Mesendoderm (in vitro differentiated cells): ENCODE results near the gene USP47.
A peak's percentile ranks its signal among the peaks of the same experiment; 100 is the strongest.

Source experiments
- DNase-seq: peaks from one replicate; pipeline ENCODE4 v3.0.0; 2013
- H2AK5ac ChIP-seq: 2 replicates; pipeline ENCODE4 v1.6.1; 2013; ENCODE audit warnings: low read length, inconsistent platforms
- H2BK120ac ChIP-seq: 2 replicates; pipeline ENCODE4 v1.6.1; 2013; ENCODE audit warnings: low read depth, mild to moderate bottlenecking, low read length, moderate library complexity, mixed read lengths
- H2BK15ac ChIP-seq: replicated peaks from 2 replicates; pipeline ENCODE4 v1.6.1; 2013; ENCODE audit warnings: low read depth, mild to moderate bottlenecking, moderate library complexity
- H2BK5ac ChIP-seq: 2 replicates; pipeline ENCODE4 v1.6.1; 2013; ENCODE audit warnings: low read length, inconsistent platforms
- H3K18ac ChIP-seq: 2 replicates; pipeline ENCODE4 v1.6.1; 2013; ENCODE audit warnings: mild to moderate bottlenecking, low read length, mixed read lengths
- H3K23ac ChIP-seq: one replicate; pipeline ENCODE4 v1.6.1; 2013; ENCODE audit warnings: low read length
- H3K27ac ChIP-seq: 2 replicates; pipeline ENCODE4 v1.5.1; 2013; ENCODE audit warnings: low read depth, mild to moderate bottlenecking, inconsistent platforms, low read length, moderate library complexity
- H3K27me3 ChIP-seq: 2 replicates; pipeline ENCODE4 v1.6.1; 2013; ENCODE audit warnings: low read length, control low read depth, mild to moderate bottlenecking, inconsistent platforms; ENCODE audit not compliant: insufficient read depth, poor library complexity
- H3K36me3 ChIP-seq: 2 replicates; pipeline ENCODE4 v1.6.1; 2013; ENCODE audit warnings: low read length, inconsistent platforms; ENCODE audit not compliant: control insufficient read depth, insufficient read depth
- H3K4ac ChIP-seq: one replicate; pipeline ENCODE4 v1.6.1; 2013; ENCODE audit warnings: low read depth, mild to moderate bottlenecking, low read length, moderate library complexity
- H3K4me1 ChIP-seq: 2 replicates; pipeline ENCODE4 v1.6.1; 2013; ENCODE audit warnings: low read depth, low read length, inconsistent platforms; ENCODE audit not compliant: control insufficient read depth
- H3K4me2 ChIP-seq: 2 replicates; pipeline ENCODE4 v1.6.1; 2013; ENCODE audit warnings: low read length
- H3K4me3 ChIP-seq: 2 replicates; pipeline ENCODE4 v1.5.1; 2013; ENCODE audit warnings: mild to moderate bottlenecking, low read length
- H3K56ac ChIP-seq: one replicate; pipeline ENCODE4 v1.6.1; 2013; ENCODE audit warnings: low read length
- H3K79me1 ChIP-seq: 2 replicates; pipeline ENCODE4 v1.6.1; 2013; ENCODE audit warnings: low read length, inconsistent platforms
- H3K79me2 ChIP-seq: 2 replicates; pipeline ENCODE4 v1.6.1; 2013; ENCODE audit warnings: mild to moderate bottlenecking, low read length; ENCODE audit not compliant: control insufficient read depth, insufficient read depth
- H3K9ac ChIP-seq: 2 replicates; pipeline ENCODE4 v1.6.1; 2013; ENCODE audit warnings: low read length, inconsistent platforms
- H4K5ac ChIP-seq: one replicate; pipeline ENCODE4 v1.6.1; 2013; ENCODE audit warnings: low read length
- H4K8ac ChIP-seq: one replicate; pipeline ENCODE4 v1.6.1; 2013; ENCODE audit warnings: low read depth, mild to moderate bottlenecking, control low read depth, low read length, moderate library complexity
- WGBS: extraction: QIAGEN DNeasy Blood & Tissue Kit; methylation state at CpG from one replicate; pipeline ENCODE4 v1.1.7; 2013; ENCODE audit warnings: low lambda C conversion rate, missing lambda C conversion rate; ENCODE audit not compliant: insufficient coverage; ENCODE audit errors: extremely low coverage; 5-methylcytosine and 5-hydroxymethylcytosine counted together

The USP47 gene

DNA sequence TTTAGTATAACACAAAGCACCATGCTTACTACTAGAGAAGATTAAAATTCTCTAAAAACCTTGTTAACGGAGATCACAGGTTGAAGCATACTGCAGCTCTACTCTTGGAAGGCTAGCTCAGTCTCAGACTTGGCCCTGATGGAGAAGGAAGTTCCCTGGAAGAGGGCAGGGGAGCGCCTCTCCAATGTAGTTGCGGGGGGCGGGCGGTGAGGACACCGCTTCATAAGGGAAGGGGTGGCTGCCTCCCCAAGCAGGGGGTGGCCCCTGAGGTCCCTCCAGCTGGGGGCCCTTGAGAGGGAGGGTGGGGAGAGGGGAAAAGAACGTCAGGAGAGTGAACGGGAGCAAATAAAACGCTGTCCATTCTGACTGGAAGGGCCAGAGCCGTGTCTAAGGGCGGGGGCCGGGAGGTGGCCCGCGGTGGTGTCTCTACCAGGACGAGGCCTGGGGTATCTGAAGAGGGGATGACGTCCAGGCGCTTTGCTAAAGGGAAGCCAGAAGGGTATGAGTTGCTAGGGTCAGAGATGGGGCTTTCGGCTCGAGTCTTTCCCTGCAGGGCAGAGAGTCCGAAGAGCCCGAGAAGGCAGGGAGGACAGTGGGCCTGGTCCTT, 553 bp upstream of the USP47 start:
- Histone ChIP-seq H3K23ac (peak overlapping the region; percentile 3), H3K4me3 (peak overlapping the region; percentile 63), H3K56ac (peak overlapping the region; percentile 94), H2BK15ac (no peak overlapping the region), H3K79me1 (peaks cover 2% of the 10 kb centered on the region), H3K18ac (peak overlapping the region; percentile 72), H3K9ac (peak overlapping the region; percentile 78), H3K36me3 (no peaks in the 10 kb centered on the region), H3K27ac (peak overlapping the region; percentile 90), H3K4ac (peak overlapping the region; percentile 8), H2BK120ac (peak overlapping the region; percentile 15), H3K27me3 (no peaks in the 10 kb centered on the region), H3K4me2 (peak overlapping the region; percentile 28), H4K8ac (peak overlapping the region; percentile 81), H2BK5ac (peak overlapping the region; percentile 61), H3K4me1 (peaks cover 4% of the 10 kb centered on the region), H4K5ac (no peak overlapping the region), H2AK5ac (no peak overlapping the region), H3K79me2 (peaks cover 26% of the 10 kb centered on the region)
- no peak for DNase-seq
- WGBS, result no CpG with 5 or more reads among the region's 21 CpGs

DNA sequence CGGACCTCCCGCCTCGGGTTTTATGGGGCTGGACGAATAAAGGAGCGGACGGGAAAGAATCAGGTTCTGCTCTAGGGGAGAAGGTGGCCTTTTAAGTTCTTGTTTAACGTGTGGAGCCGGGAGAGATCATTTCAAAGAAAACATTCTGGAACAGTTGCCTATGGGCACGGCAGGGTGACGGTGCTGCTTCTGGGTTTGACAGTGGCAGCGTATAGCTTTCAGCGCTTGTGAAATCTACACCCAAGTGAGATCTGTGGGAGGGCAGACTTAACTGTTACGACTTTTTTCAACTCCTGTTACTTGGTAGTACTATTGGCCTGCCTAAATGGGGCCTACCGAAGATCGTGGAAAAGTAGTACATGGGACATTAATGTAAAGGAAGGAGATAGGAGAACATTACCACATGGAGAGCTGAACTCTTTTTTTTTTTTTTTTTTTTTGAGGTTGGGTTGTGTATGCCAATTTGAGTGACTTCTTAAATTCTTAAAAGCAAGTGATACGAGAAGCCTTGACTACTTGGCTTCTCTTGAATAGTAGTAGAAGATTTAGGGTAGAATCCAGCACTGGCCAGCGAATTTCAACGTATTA, 743 bp downstream of the USP47 start:
- H3K27me3 ChIP-seq, result no peaks in the 10 kb centered on the region
- no peak overlapping the region for H3K23ac ChIP-seq
- H3K4me2 ChIP-seq, result peak overlapping the region; percentile 60
- H3K79me2 ChIP-seq, result peaks cover 30% of the 10 kb centered on the region
- H3K4me3 ChIP-seq, result peak overlapping the region; percentile 72
- peak overlapping the region; percentile 87 for H3K56ac ChIP-seq
- H3K18ac ChIP-seq, result peak overlapping the region; percentile 98
- H3K27ac ChIP-seq, result peak overlapping the region; percentile 91
- no peak overlapping the region for H2BK120ac ChIP-seq
- WGBS, result no CpG with 5 or more reads among the region's 18 CpGs
- H2BK5ac ChIP-seq, result no peak overlapping the region
- H3K4me1 ChIP-seq, result peaks cover 4% of the 10 kb centered on the region
- peak; percentile 87 for DNase-seq
- no peak overlapping the region for H2BK15ac ChIP-seq
- peak overlapping the region; percentile 56 for H3K4ac ChIP-seq
- H4K8ac ChIP-seq, result peak overlapping the region; percentile 77
- H3K79me1 ChIP-seq, result peaks cover 2% of the 10 kb centered on the region
- no peaks in the 10 kb centered on the region for H3K36me3 ChIP-seq
- no peak overlapping the region for H4K5ac ChIP-seq
- H2AK5ac ChIP-seq, result no peak overlapping the region
- peak overlapping the region; percentile 80 for H3K9ac ChIP-seq

DNA sequence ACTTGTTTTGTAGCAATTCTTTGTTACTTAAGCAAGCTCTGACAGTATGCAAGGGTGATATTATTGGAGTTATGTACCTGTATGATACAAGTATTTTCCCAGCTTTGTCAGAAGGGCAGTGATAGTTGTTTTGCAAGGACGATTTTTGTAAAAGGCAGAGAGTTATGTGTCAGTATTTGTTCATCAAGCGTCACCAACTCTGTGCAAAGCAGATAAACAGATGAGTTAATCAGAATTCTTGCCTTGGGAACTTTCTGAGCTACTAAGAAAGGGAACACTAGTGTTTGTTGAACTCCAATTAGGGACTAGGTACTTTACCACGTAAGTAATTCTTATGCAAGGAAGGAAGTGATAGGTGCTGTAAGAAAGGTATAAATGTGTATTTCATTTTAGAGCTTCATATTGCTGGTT, 1.4 kb downstream of the USP47 start:
- Histone ChIP-seq H3K36me3 (no peaks in the 10 kb centered on the region), H3K4me1 (peaks cover 4% of the 10 kb centered on the region), H3K79me2 (peaks cover 33% of the 10 kb centered on the region), H3K56ac (peak overlapping the region; percentile 59), H3K27ac (no peak overlapping the region), H2BK15ac (no peak overlapping the region), H3K27me3 (no peaks in the 10 kb centered on the region), H3K9ac (peak overlapping the region; percentile 80), H3K79me1 (peaks cover 2% of the 10 kb centered on the region), H2BK120ac (no peak overlapping the region), H4K5ac (no peak overlapping the region), H3K18ac (no peak overlapping the region), H4K8ac (no peak overlapping the region), H2AK5ac (no peak overlapping the region), H2BK5ac (no peak overlapping the region), H3K23ac (no peak overlapping the region), H3K4ac (no peak overlapping the region), H3K4me2 (peak overlapping the region; percentile 73), H3K4me3 (peak overlapping the region; percentile 9)
- DNase-seq, result no peak
- no CpG with 5 or more reads among the region's 3 CpGs for WGBS

DNA sequence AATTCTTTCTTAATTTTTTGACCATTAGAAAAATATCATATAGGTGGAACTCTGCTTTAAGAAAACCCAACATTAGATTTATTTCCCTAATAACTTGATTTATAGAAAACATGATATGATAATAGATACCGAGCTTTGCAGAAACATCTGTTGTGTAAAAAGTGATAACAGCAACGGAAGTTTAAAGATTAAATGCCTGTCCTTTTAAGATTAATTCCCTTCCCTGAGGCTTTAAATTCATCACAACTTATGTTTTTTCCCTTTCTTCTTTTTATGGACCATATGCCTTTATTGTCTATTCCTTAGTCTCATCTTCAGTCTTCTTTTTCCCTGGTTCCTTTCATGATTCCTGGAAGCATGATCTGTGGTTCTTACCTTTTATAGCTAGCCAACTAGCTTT, 1.9 kb downstream of the USP47 start:
- H2BK120ac ChIP-seq, result no peak overlapping the region
- no peak overlapping the region for H4K5ac ChIP-seq
- H3K79me2 ChIP-seq, result peaks cover 35% of the 10 kb centered on the region
- no peak overlapping the region for H2BK15ac ChIP-seq
- no peak overlapping the region for H3K18ac ChIP-seq
- no peaks in the 10 kb centered on the region for H3K27me3 ChIP-seq
- no peak overlapping the region for H3K4me2 ChIP-seq
- WGBS, result no CpG with 5 or more reads among the region's 2 CpGs
- H4K8ac ChIP-seq, result no peak overlapping the region
- H2AK5ac ChIP-seq, result no peak overlapping the region
- DNase-seq, result no peak
- H2BK5ac ChIP-seq, result no peak overlapping the region
- no peak overlapping the region for H3K9ac ChIP-seq
- no peak overlapping the region for H3K4me3 ChIP-seq
- no peak overlapping the region for H3K56ac ChIP-seq
- no peak overlapping the region for H3K4ac ChIP-seq
- peaks cover 2% of the 10 kb centered on the region for H3K79me1 ChIP-seq
- H3K27ac ChIP-seq, result no peak overlapping the region
- no peaks in the 10 kb centered on the region for H3K36me3 ChIP-seq
- H3K23ac ChIP-seq, result no peak overlapping the region
- peaks cover 4% of the 10 kb centered on the region for H3K4me1 ChIP-seq

GRCh38 chr11:11844272-11844671, 2.5 kb downstream of the USP47 start:
- H2BK5ac ChIP-seq, result no peak overlapping the region
- H4K8ac ChIP-seq, result no peak overlapping the region
- H3K27ac ChIP-seq, result no peak overlapping the region
- H3K23ac ChIP-seq, result no peak overlapping the region
- DNase-seq, result no peak
- H3K4me3 ChIP-seq, result no peak overlapping the region
- H3K79me1 ChIP-seq, result peaks cover 2% of the 10 kb centered on the region
- no peak overlapping the region for H2BK120ac ChIP-seq
- no peak overlapping the region for H3K9ac ChIP-seq
- H3K27me3 ChIP-seq, result no peaks in the 10 kb centered on the region
- H3K4me2 ChIP-seq, result no peak overlapping the region
- H3K79me2 ChIP-seq, result peaks cover 39% of the 10 kb centered on the region
- peaks cover 4% of the 10 kb centered on the region for H3K4me1 ChIP-seq
- no peak overlapping the region for H3K18ac ChIP-seq
- H3K36me3 ChIP-seq, result no peaks in the 10 kb centered on the region
- no peak overlapping the region for H3K4ac ChIP-seq
- no peak overlapping the region for H4K5ac ChIP-seq
- H2AK5ac ChIP-seq, result no peak overlapping the region
- H3K56ac ChIP-seq, result no peak overlapping the region
- no CpG with 5 or more reads among the region's 1 CpG for WGBS
- no peak overlapping the region for H2BK15ac ChIP-seq

DNA sequence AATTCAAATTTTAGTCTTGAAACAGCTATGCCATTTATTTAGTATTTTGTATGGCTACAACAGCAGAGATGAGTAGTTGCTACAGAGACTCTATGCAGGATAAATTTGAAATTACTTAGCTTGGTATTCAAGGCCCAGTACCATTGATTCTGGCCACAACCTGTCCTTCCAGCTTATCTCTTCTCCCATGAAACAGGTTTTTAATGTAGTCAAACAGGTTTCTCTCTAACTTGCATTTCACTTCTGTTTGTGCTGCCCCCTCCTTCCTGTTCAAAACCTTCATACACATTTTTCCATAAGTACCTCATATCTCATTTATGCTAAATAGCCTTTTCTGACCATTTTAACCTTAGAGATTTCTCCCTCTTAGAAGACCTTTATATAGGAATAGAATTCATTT, 3.3 kb downstream of the USP47 start:
- Histone ChIP-seq H2AK5ac (no peak overlapping the region), H3K9ac (no peak overlapping the region), H3K4me1 (peaks cover 7% of the 10 kb centered on the region), H3K79me1 (peaks cover 4% of the 10 kb centered on the region), H3K27me3 (no peaks in the 10 kb centered on the region), H3K56ac (no peak overlapping the region), H3K4ac (no peak overlapping the region), H2BK5ac (no peak overlapping the region), H4K8ac (no peak overlapping the region), H3K36me3 (no peaks in the 10 kb centered on the region), H3K79me2 (peaks cover 44% of the 10 kb centered on the region), H3K23ac (no peak overlapping the region), H3K4me3 (no peak overlapping the region), H4K5ac (no peak overlapping the region), H3K27ac (no peak overlapping the region), H2BK15ac (no peak overlapping the region), H2BK120ac (no peak overlapping the region), H3K18ac (no peak overlapping the region), H3K4me2 (no peak overlapping the region)
- peak; percentile 56 for DNase-seq
